HG03175 (cell line): ENCODE measurements around the gene CASP8.

Source experiments
- ATAC-seq: cut with Tn5 transposase; IDR thresholded peaks from one replicate; pipeline ENCODE4 v1.9.1; 2021; ENCODE audit warnings: mild to moderate bottlenecking, moderate library complexity; ENCODE audit not compliant: unreplicated experiment

CASP8 gene

GRCh38 chr2:201242571-201243277 lies 17.6 kb upstream of the CASP8 start:
- no peak for ATAC-seq

- no peak for ATAC-seq
These were observed 15.5 kb upstream of the CASP8 start for GRCh38 chr2:201244829-201245228.

- no peak for ATAC-seq
These were observed 14.1 kb upstream of the CASP8 start for GRCh38 chr2:201246280-201246679.

GRCh38 chr2:201248288-201248844 lies 12.0 kb upstream of the CASP8 start:
- ATAC-seq: no peak

- no peak for ATAC-seq
These were observed 10.4 kb upstream of the CASP8 start for GRCh38 chr2:201249889-201250288.

- no peak for ATAC-seq
These were observed 9.6 kb upstream of the CASP8 start for GRCh38 chr2:201250741-201251140.

GRCh38 chr2:201254081-201254730 lies 6.1 kb upstream of the CASP8 start:
- no peak for ATAC-seq

- ATAC-seq: no peak
These were observed 4.8 kb upstream of the CASP8 start for GRCh38 chr2:201255408-201256033.

- ATAC-seq: no peak
These were observed 4.3 kb upstream of the CASP8 start for GRCh38 chr2:201256082-201256481.

- ATAC-seq: peak; percentile 43
These were observed 2.9 kb upstream of the CASP8 start for GRCh38 chr2:201257381-201257955.

- peak; percentile 64 for ATAC-seq
These were observed 2.2 kb upstream of the CASP8 start for GRCh38 chr2:201257956-201258665.

GRCh38 chr2:201258666-201259615 lies 1.4 kb upstream of the CASP8 start:
- ATAC-seq: peak; percentile 9

- ATAC-seq: no peak
These were observed 1.1 kb downstream of the CASP8 start for GRCh38 chr2:201261471-201261870.

GRCh38 chr2:201261906-201262305 lies 1.6 kb downstream of the CASP8 start:
- no peak for ATAC-seq

GRCh38 chr2:201262718-201263117 lies 2.4 kb downstream of the CASP8 start:
- no peak for ATAC-seq

GRCh38 chr2:201263779-201264178 lies 3.4 kb downstream of the CASP8 start:
- ATAC-seq: no peak

- ATAC-seq: no peak
These were observed 4.3 kb downstream of the CASP8 start for GRCh38 chr2:201264472-201265173.

GRCh38 chr2:201266629-201267028 lies 6.3 kb downstream of the CASP8 start:
- no peak for ATAC-seq
